H54 (cell line): ENCODE measurements around the gene BBS2.

ENCODE experiments used
- DNase-seq: peaks from one replicate; pipeline ENCODE4 v3.0.0; 2011; ENCODE audit warnings: low spot score, mixed read lengths; ENCODE audit not compliant: insufficient read length
- FAIRE-seq: peaks from 3 replicates; lab custom pipeline; 2011; peaks lifted over from hg19 to GRCh38; lab: Jason Lieb, UNC
- POLR2A ChIP-seq: IDR thresholded peaks from 2 replicates; pipeline ENCODE4 v1.6.1; 2011; ENCODE audit warnings: low read depth, mild to moderate bottlenecking, low read length

The BBS2 gene

GRCh38 chr16:56477096-56477878 lies 42.5 kb downstream of the BBS2 start:
- peak; percentile 98 for FAIRE-seq
- no peak for TF ChIP-seq POLR2A
- DNase-seq = peak; percentile 59

- FAIRE-seq (no peak), DNase-seq (no peak)
- no peak for TF ChIP-seq POLR2A
Observed at GRCh38 chr16:56475201-56475600, 44.6 kb downstream of the BBS2 start.

GRCh38 chr16:56470666-56471065 lies 49.2 kb downstream of the BBS2 start:
- FAIRE-seq (no peak), DNase-seq (no peak)
- TF ChIP-seq POLR2A = no peak

GRCh38 chr16:56470232-56470631 lies 49.6 kb downstream of the BBS2 start:
- FAIRE-seq = no peak
- no peak for DNase-seq
- no peak for TF ChIP-seq POLR2A

- no peak for FAIRE-seq
- no peak for TF ChIP-seq POLR2A
Observed at GRCh38 chr16:56469748-56470147, 50.1 kb downstream of the BBS2 start.

GRCh38 chr16:56468800-56469199 lies 51.0 kb downstream of the BBS2 start:
- DNase-seq (no peak), FAIRE-seq (no peak)
- TF ChIP-seq POLR2A = no peak

More at GRCh38 chr16:56469748-56470147, 50.1 kb downstream of the BBS2 start:
- DNase-seq = no peak

- TF ChIP-seq POLR2A = no peak
- no peak for FAIRE-seq
- no peak for DNase-seq
Observed at GRCh38 chr16:56466344-56466743, 53.5 kb downstream of the BBS2 start.

GRCh38 chr16:56463153-56463552 lies 56.7 kb downstream of the BBS2 start:
- DNase-seq (no peak), FAIRE-seq (no peak)
- TF ChIP-seq POLR2A = no peak

GRCh38 chr16:56462064-56462796 lies 57.6 kb downstream of the BBS2 start:
- no peak for FAIRE-seq
- DNase-seq = no peak
- TF ChIP-seq POLR2A = no peak

GRCh38 chr16:56460101-56460500 lies 59.7 kb downstream of the BBS2 start:
- DNase-seq = no peak
- no peak for FAIRE-seq
- no peak for TF ChIP-seq POLR2A

- FAIRE-seq (no peak), DNase-seq (no peak)
- no peak for TF ChIP-seq POLR2A
Observed at GRCh38 chr16:56457927-56458470, 61.8 kb downstream of the BBS2 start.

- no peak for FAIRE-seq
- DNase-seq = peak; percentile 14
- TF ChIP-seq POLR2A = no peak
Observed at GRCh38 chr16:56451753-56452689, 67.8 kb downstream of the BBS2 start.
